ENCODE data around the gene SDE2. TPM values are rescaled to one million over a fixed set of nuclear protein-coding genes. Genes with fewer than 3 reads are reported as not detected.

Gene SDE2
- total RNA-seq, 2 donors from 2014 or later: 19.9 to 24.8 TPM

DNA sequence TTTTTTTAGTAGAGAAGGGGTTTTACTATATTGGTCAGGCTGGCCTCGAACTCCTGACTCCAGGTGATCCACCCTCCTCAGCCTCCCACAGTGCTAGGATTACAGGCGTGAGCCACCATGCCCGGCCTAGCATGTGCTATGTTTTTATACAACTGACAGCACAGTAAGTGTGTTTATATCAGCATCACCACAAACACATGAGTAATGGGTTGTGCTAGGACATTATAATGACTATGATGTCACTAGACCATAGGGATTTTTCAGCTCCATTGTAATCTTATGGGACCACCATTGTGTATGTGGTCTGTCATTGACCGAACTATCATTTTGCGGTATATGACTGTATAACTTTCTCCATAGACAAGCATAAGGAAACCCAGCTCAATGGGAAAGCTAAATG lies 64.4 kb downstream of the SDE2 start:
- Histone ChIP-seq H3K27ac (no peak overlapping the region), H3K27me3 (replicated peaks; ENCODE audit: insufficient read depth) (no peaks in the 10 kb centered on the region), H3K4me3 (no peak overlapping the region), H3K4me1 (replicated peaks) (no peaks in the 10 kb centered on the region), H3K36me3 (no peaks in the 10 kb centered on the region), H3K9me3 (no peaks in the 10 kb centered on the region)
- intact Hi-C loops (cut with DNase I): no loop called here
- WGBS: 97% methylated on average over 5 of the region's 5 CpGs
- no peak for TF ChIP-seq POLR2AphosphoS5 (IDR thresholded peaks at IDR 0.05)
- TF ChIP-seq POLR2A (IDR thresholded peaks at IDR 0.05): no peak
- TF ChIP-seq, protein P1, sequence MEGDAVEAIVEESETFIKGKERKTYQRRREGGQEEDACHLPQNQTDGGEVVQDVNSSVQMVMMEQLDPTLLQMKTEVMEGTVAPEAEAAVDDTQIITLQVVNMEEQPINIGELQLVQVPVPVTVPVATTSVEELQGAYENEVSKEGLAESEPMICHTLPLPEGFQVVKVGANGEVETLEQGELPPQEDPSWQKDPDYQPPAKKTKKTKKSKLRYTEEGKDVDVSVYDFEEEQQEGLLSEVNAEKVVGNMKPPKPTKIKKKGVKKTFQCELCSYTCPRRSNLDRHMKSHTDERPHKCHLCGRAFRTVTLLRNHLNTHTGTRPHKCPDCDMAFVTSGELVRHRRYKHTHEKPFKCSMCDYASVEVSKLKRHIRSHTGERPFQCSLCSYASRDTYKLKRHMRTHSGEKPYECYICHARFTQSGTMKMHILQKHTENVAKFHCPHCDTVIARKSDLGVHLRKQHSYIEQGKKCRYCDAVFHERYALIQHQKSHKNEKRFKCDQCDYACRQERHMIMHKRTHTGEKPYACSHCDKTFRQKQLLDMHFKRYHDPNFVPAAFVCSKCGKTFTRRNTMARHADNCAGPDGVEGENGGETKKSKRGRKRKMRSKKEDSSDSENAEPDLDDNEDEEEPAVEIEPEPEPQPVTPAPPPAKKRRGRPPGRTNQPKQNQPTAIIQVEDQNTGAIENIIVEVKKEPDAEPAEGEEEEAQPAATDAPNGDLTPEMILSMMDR (IDR thresholded peaks at IDR 0.05): no peak
- DNase-seq (ENCODE audit: low spot score): no peak

DNA sequence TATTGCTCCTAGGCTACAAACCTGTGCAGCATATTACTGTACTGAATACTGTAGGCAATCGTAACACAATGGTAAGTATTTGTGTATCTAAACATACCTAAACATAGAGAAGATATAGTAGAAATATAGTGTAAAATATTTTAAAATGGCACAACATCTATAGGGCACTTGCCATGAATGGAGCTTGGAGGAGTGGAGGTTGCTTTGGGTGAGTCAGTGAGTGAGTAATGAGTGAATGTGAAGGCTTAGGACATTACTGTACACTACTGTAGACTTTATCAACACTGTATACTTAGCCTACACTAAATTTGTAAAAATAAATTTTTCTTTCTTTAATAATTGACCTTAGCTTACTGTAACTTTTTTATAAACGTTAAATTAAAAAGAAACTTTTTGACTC lies 66.1 kb downstream of the SDE2 start:
- TF ChIP-seq, protein P1 (IDR thresholded peaks at IDR 0.05): no peak
- TF ChIP-seq POLR2A (IDR thresholded peaks at IDR 0.05) (no peak), POLR2AphosphoS5 (IDR thresholded peaks at IDR 0.05) (no peak)
- H3K4me1 ChIP-seq (replicated peaks): no peaks in the 10 kb centered on the region
- H3K27ac ChIP-seq: no peak overlapping the region
- 88% methylated on average over 2 of the region's 2 CpGs for WGBS
- H3K4me3 ChIP-seq: no peak overlapping the region
- DNase-seq (ENCODE audit: low spot score): no peak
- no peaks in the 10 kb centered on the region for H3K36me3 ChIP-seq
- no peaks in the 10 kb centered on the region for H3K9me3 ChIP-seq
- H3K27me3 ChIP-seq (replicated peaks; ENCODE audit: insufficient read depth): no peaks in the 10 kb centered on the region
- intact Hi-C loops (cut with DNase I): no loop called here

Small RNA genes lying within 50 kb of the gene (small RNA-seq; reads per million reads assigned to genes)
- gene AL117348.1 (0 reads per million in 2 donors), gene NDUFA3P3 (0 reads per million in 2 donors)

Other genes with a start within 250 kb of the SDE2 start
- 100 to 1,000 TPM; 168 to 324 TPM for gene SRP9, start 221.5 kb downstream of the SDE2 start, total RNA-seq
- 100 to 1,000 TPM; 151 to 232 TPM for gene EPHX1, start 189.2 kb downstream of the SDE2 start, total RNA-seq
- 100 to 1,000 TPM; 141 to 192 TPM for gene TMEM63A, start 117.0 kb downstream of the SDE2 start, total RNA-seq
- 1 to 10 TPM; 1.7 to 2.0 TPM for gene LEFTY1, start 110.2 kb downstream of the SDE2 start, total RNA-seq
- gene PYCR2, start 75.1 kb downstream of the SDE2 start, total RNA-seq: 10 to 100 TPM; 70.8 to 80.2 TPM
- gene LEFTY2, start 58.1 kb downstream of the SDE2 start, total RNA-seq: 1 to 10 TPM in 1 of 2 donors, not detected in 1; 7.9 TPM
- gene H3-3A, start 63.4 kb upstream of the SDE2 start, total RNA-seq: 100 to 1,000 TPM; 400 to 481 TPM
- gene ACBD3, start 187.4 kb upstream of the SDE2 start, total RNA-seq: 10 to 100 TPM; 42.0 to 46.7 TPM
- gene MIXL1, start 224.3 kb upstream of the SDE2 start, total RNA-seq: 1 to 10 TPM in 1 of 2 donors, not detected in 1; 1.1 TPM

Measured in prostate gland (tissue), 2 donors.